ENCODE data around the gene DPP6. TPM values are rescaled to one million over a fixed set of nuclear protein-coding genes. Genes with fewer than 3 reads are reported as not detected.
"Not testable (repeated sequence)": the region's sequence is repeated elsewhere in the genome, so short reads cannot be mapped to it uniquely, and the experiment has no call there.

DPP6 gene
- total and polyA plus RNA-seq, 5 donors from 2014 or later = not detected

- Histone ChIP-seq H3K4me3 (ENCODE audit: low read depth, low read length) (peak overlapping the region; percentile 100), H3K27me3 (ENCODE audit: control insufficient read depth, insufficient read depth, low read length) (peaks cover 9% of the 10 kb centered on the region), H3K27ac (ENCODE audit: insufficient read depth, low read length, poor library complexity, severe bottlenecking) (peak overlapping the region; percentile 85), H3K36me3 (ENCODE audit: control insufficient read depth, insufficient read depth, low read length) (no peaks in the 10 kb centered on the region), H3K4me1 (ENCODE audit: control insufficient read depth, insufficient read depth, low read length, poor library complexity, severe bottlenecking) (peaks cover 16% of the 10 kb centered on the region), H3K9me3 (ENCODE audit: control insufficient read depth in 2 of 2, low read length in 2 of 2) (no peaks in the 10 kb centered on the region)
- Mint-ChIP-seq H3K27ac (peak overlapping the region; percentile 97 to 99 (median 99)), H3K9me3 (no peaks in the 10 kb centered on the region), H3K4me1 (peaks cover 0 to 38% (median 19%) of the 10 kb centered on the region in 4 donors), H3K27me3 (peaks cover 16% of the 10 kb centered on the region), H3K4me3 (peak overlapping the region; percentile 87 to 99 (median 96)), H3K36me3 (peaks cover 17% of the 10 kb centered on the region)
- DNase-seq (peak; percentile 68 to 92 (median 82)), ATAC-seq (ENCODE audit: low read depth in 2 of 2) (peak; percentile 53 to 70)
Observed at GRCh38 chr7:154927624-154928125, 875.5 kb downstream of the DPP6 start.

GRCh38 chr7:154928136-154929005 lies 876.2 kb downstream of the DPP6 start:
- peaks cover 4% of the 10 kb centered on the region for H3K36me3 ChIP-seq (ENCODE audit: control insufficient read depth, insufficient read depth, low read length)
- H3K27ac ChIP-seq (ENCODE audit: insufficient read depth, low read length, poor library complexity, severe bottlenecking) = peak overlapping the region; percentile 85
- H3K4me1 Mint-ChIP-seq = peaks cover 0 to 38% (median 19%) of the 10 kb centered on the region in 4 donors
- peak overlapping the region; percentile 100 for H3K4me3 ChIP-seq (ENCODE audit: low read depth, low read length)
- ATAC-seq (ENCODE audit: low read depth in 2 of 2) (peak; percentile 76 to 84), DNase-seq (peak; percentile 44 to 97 (median 96))
- peaks cover 0 to 3% (median 2%) of the 10 kb centered on the region in 7 donors for H3K9me3 Mint-ChIP-seq
- H3K9me3 ChIP-seq (ENCODE audit: control insufficient read depth in 2 of 2, low read length in 2 of 2) = peaks cover 0 to 3% of the 10 kb centered on the region in 2 experiments
- peaks cover 16% of the 10 kb centered on the region for H3K4me1 ChIP-seq (ENCODE audit: control insufficient read depth, insufficient read depth, low read length, poor library complexity, severe bottlenecking)
- peaks cover 9% of the 10 kb centered on the region for H3K27me3 ChIP-seq (ENCODE audit: control insufficient read depth, insufficient read depth, low read length)
- peak overlapping the region; percentile 97 to 99 (median 99) for H3K27ac Mint-ChIP-seq
- peaks cover 24% of the 10 kb centered on the region for H3K36me3 Mint-ChIP-seq
- H3K27me3 Mint-ChIP-seq = peaks cover 16% of the 10 kb centered on the region
- peak overlapping the region; percentile 87 to 99 (median 96) for H3K4me3 Mint-ChIP-seq

GRCh38 chr7:154929006-154929726 lies 877.0 kb downstream of the DPP6 start:
- H3K9me3 ChIP-seq (ENCODE audit: control insufficient read depth in 2 of 2, low read length in 2 of 2) = peaks cover 0 to 11% of the 10 kb centered on the region in 2 experiments
- peak overlapping the region; percentile 100 for H3K4me3 ChIP-seq (ENCODE audit: low read depth, low read length)
- peaks cover 6% of the 10 kb centered on the region for H3K27me3 ChIP-seq (ENCODE audit: control insufficient read depth, insufficient read depth, low read length)
- H3K9me3 Mint-ChIP-seq = peaks cover 0 to 8% (median 4%) of the 10 kb centered on the region in 7 donors
- H3K4me1 ChIP-seq (ENCODE audit: control insufficient read depth, insufficient read depth, low read length, poor library complexity, severe bottlenecking) = peaks cover 16% of the 10 kb centered on the region
- H3K4me3 Mint-ChIP-seq = peak overlapping the region; percentile 87 to 99 (median 96)
- H3K27me3 Mint-ChIP-seq = peaks cover 16% of the 10 kb centered on the region
- DNase-seq = no peak
- peaks cover 29% of the 10 kb centered on the region for H3K36me3 Mint-ChIP-seq
- peak overlapping the region; percentile 85 for H3K27ac ChIP-seq (ENCODE audit: insufficient read depth, low read length, poor library complexity, severe bottlenecking)
- no peak for ATAC-seq (ENCODE audit: low read depth in 2 of 2)
- peaks cover 0 to 38% (median 19%) of the 10 kb centered on the region in 4 donors for H3K4me1 Mint-ChIP-seq
- peaks cover 7% of the 10 kb centered on the region for H3K36me3 ChIP-seq (ENCODE audit: control insufficient read depth, insufficient read depth, low read length)
- peak overlapping the region; percentile 97 to 99 (median 99) for H3K27ac Mint-ChIP-seq

GRCh38 chr7:154931906-154932305 lies 879.7 kb downstream of the DPP6 start:
- Mint-ChIP-seq H3K27me3 (peaks cover 4% of the 10 kb centered on the region), H3K4me1 (peaks cover 0 to 38% (median 25%) of the 10 kb centered on the region in 4 donors), H3K4me3 (peak overlapping the region in 1 of 4 donors; percentile 33), H3K9me3 (peaks cover 0 to 17% (median 11%) of the 10 kb centered on the region in 7 donors), H3K36me3 (peaks cover 42% of the 10 kb centered on the region), H3K27ac (peak overlapping the region in 2 of 3 donors; percentile 21 to 85)
- H3K4me1 ChIP-seq (ENCODE audit: control insufficient read depth, insufficient read depth, low read length, poor library complexity, severe bottlenecking) = peaks cover 16% of the 10 kb centered on the region
- H3K27ac ChIP-seq (ENCODE audit: insufficient read depth, low read length, poor library complexity, severe bottlenecking) = no peak overlapping the region
- no peak overlapping the region for H3K4me3 ChIP-seq (ENCODE audit: low read depth, low read length)
- no peak for ATAC-seq (ENCODE audit: low read depth in 2 of 2)
- H3K9me3 ChIP-seq (ENCODE audit: control insufficient read depth in 2 of 2, low read length in 2 of 2) = peaks cover 0 to 20% of the 10 kb centered on the region in 2 experiments
- H3K27me3 ChIP-seq (ENCODE audit: control insufficient read depth, insufficient read depth, low read length) = no peaks in the 10 kb centered on the region
- DNase-seq = no peak
- H3K36me3 ChIP-seq (ENCODE audit: control insufficient read depth, insufficient read depth, low read length) = peaks cover 10% of the 10 kb centered on the region

GRCh38 chr7:154934353-154934952 lies 882.3 kb downstream of the DPP6 start:
- not testable (repeated sequence) for ATAC-seq (ENCODE audit: low read depth in 2 of 2); H3K4me1 ChIP-seq (ENCODE audit: control insufficient read depth, insufficient read depth, low read length, poor library complexity, severe bottlenecking); H3K27me3 Mint-ChIP-seq; H3K27ac Mint-ChIP-seq; H3K27ac ChIP-seq (ENCODE audit: insufficient read depth, low read length, poor library complexity, severe bottlenecking); H3K4me3 ChIP-seq (ENCODE audit: low read depth, low read length); H3K27me3 ChIP-seq (ENCODE audit: control insufficient read depth, insufficient read depth, low read length); DNase-seq
- Mint-ChIP-seq H3K4me1 (peaks cover 0 to 34% (median 25%) of the 10 kb centered on the region in 4 donors), H3K4me3 (peak overlapping the region in 2 of 4 donors; percentile 11 to 79), H3K36me3 (peaks cover 43% of the 10 kb centered on the region), H3K9me3 (peaks cover 0 to 17% (median 11%) of the 10 kb centered on the region in 7 donors)
- Histone ChIP-seq H3K9me3 (ENCODE audit: control insufficient read depth in 2 of 2, low read length in 2 of 2) (peaks cover 0 to 20% of the 10 kb centered on the region in 2 experiments), H3K36me3 (ENCODE audit: control insufficient read depth, insufficient read depth, low read length) (peaks cover 10% of the 10 kb centered on the region)

GRCh38 chr7:154937837-154938236 lies 885.6 kb downstream of the DPP6 start:
- DNase-seq (no peak), ATAC-seq (ENCODE audit: low read depth in 2 of 2) (no peak)
- Mint-ChIP-seq H3K9me3 (peaks cover 0 to 17% (median 11%) of the 10 kb centered on the region in 7 donors), H3K27me3 (no peaks in the 10 kb centered on the region), H3K4me1 (peaks cover 0 to 20% (median 5%) of the 10 kb centered on the region in 4 donors), H3K27ac (no peak overlapping the region), H3K36me3 (peaks cover 35% of the 10 kb centered on the region), H3K4me3 (no peak overlapping the region)
- no peak overlapping the region for H3K27ac ChIP-seq (ENCODE audit: insufficient read depth, low read length, poor library complexity, severe bottlenecking)
- peaks cover 12% of the 10 kb centered on the region for H3K36me3 ChIP-seq (ENCODE audit: control insufficient read depth, insufficient read depth, low read length)
- no peaks in the 10 kb centered on the region for H3K4me1 ChIP-seq (ENCODE audit: control insufficient read depth, insufficient read depth, low read length, poor library complexity, severe bottlenecking)
- no peaks in the 10 kb centered on the region for H3K27me3 ChIP-seq (ENCODE audit: control insufficient read depth, insufficient read depth, low read length)
- peaks cover 0 to 20% of the 10 kb centered on the region in 2 experiments for H3K9me3 ChIP-seq (ENCODE audit: control insufficient read depth in 2 of 2, low read length in 2 of 2)
- H3K4me3 ChIP-seq (ENCODE audit: low read depth, low read length) = no peak overlapping the region

GRCh38 chr7:154942691-154943090 lies 890.5 kb downstream of the DPP6 start:
- no peaks in the 10 kb centered on the region for H3K27me3 ChIP-seq (ENCODE audit: control insufficient read depth, insufficient read depth, low read length)
- no peak overlapping the region for H3K27ac ChIP-seq (ENCODE audit: insufficient read depth, low read length, poor library complexity, severe bottlenecking)
- no peaks in the 10 kb centered on the region for H3K9me3 ChIP-seq (ENCODE audit: control insufficient read depth in 2 of 2, low read length in 2 of 2)
- H3K27ac Mint-ChIP-seq = no peak overlapping the region
- ATAC-seq (ENCODE audit: low read depth in 2 of 2) (no peak), DNase-seq (no peak)
- H3K9me3 Mint-ChIP-seq = no peaks in the 10 kb centered on the region
- H3K4me1 ChIP-seq (ENCODE audit: control insufficient read depth, insufficient read depth, low read length, poor library complexity, severe bottlenecking) = no peaks in the 10 kb centered on the region
- peaks cover 48% of the 10 kb centered on the region for H3K36me3 ChIP-seq (ENCODE audit: control insufficient read depth, insufficient read depth, low read length)
- no peak overlapping the region for H3K4me3 ChIP-seq (ENCODE audit: low read depth, low read length)
- H3K4me3 Mint-ChIP-seq = no peak overlapping the region
- H3K4me1 Mint-ChIP-seq = peaks cover 0 to 6% (median 5%) of the 10 kb centered on the region in 4 donors
- no peaks in the 10 kb centered on the region for H3K27me3 Mint-ChIP-seq
- peaks cover 32% of the 10 kb centered on the region for H3K36me3 Mint-ChIP-seq
